GM12892 (cell line): Measurements from ENCODE around the gene C7orf25.

Experiments used
- POLR2A ChIP-seq: IDR thresholded peaks from 2 replicates; pipeline ENCODE4 v1.6.1; 2011; ENCODE audit warnings: low read depth, low read length, control low read depth
- POLR2AphosphoS5 ChIP-seq: IDR thresholded peaks from 2 replicates; pipeline ENCODE4 v1.6.1; 2011; ENCODE audit warnings: low read depth, low read length, control low read depth
- TAF1 ChIP-seq: IDR thresholded peaks from 2 replicates; pipeline ENCODE4 v1.6.1; 2011; ENCODE audit warnings: low read depth, mild to moderate bottlenecking, control low read depth, low read length, borderline replicate concordance

- TF ChIP-seq POLR2A (no peak), TAF1 (no peak), POLR2AphosphoS5 (no peak)
Observed at GRCh38 chr7:42947521-42947920, 35.7 kb upstream of the C7orf25 start.
